ENCODE measurements around the gene DCHS1.

The DCHS1 gene

DNA sequence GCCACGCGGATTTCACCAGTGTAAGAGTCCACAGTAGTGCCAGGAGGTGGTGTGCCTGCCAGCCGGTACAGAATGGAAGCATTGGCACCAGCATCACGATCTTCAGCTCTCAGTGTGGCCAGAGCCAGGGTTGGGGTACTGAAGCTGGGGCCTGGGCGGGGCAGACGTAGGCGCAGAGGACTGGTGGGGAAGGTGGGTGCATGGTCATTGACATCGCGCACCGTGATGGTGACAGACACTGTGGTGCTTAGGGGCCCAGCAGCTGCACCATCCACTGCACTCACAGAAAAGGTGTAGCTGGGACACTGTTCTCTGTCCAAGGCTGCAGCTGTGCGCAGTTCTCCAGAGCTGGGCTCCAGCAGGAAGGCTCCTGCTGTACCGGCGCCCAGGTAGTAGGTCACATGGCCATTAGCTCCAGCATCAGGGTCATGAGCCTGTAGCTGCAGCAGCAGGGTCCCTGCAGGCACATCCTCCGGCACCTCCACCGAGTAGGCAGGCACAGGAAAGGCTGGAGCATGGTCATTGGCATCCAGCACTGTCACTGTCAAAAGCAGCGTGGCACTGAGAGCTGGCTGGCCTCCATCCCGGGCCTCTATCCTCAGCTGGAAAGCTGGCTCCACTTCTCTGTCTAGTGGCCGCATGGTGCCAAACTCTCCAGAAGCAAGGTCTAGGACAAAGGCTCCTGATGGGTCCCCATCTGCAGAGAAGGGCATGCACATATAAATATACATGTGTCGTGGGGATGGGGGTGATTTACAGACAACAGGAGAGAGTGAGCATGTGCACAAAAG is 28.4 kb downstream of the DCHS1 start:
- no peak for DNase-seq (ENCODE audit: low read depth, low spot score)

DNA sequence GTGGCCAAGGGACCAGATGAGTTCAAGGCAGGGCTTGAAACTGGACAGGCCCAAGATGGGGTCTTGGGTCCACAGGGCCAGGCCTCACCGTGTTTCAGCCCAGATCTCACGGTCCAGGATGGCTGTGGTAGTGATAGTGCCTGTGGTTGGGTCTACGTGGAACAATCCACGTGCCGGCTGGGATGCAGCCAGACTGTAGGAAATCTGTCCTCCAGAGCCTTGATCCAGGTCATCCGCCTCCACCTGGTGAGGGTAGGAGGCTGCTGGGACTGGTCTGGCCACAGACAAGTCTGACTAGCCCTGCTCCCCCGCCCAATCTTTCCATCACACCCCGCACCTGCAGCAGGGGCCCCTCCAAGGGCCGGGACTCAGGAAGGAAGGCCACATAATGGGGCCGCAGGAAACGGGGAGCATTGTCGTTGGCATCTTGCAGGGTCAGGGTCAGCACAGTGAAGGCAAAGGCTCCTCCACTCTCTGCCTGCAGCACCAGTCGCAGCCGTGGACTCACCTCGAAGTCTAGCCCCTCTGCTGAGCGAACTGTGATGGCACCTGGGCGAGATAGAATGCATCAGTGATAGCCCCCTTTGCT is 29.7 kb downstream of the DCHS1 start:
- no peak for DNase-seq (ENCODE audit: low read depth, low spot score)

DNA sequence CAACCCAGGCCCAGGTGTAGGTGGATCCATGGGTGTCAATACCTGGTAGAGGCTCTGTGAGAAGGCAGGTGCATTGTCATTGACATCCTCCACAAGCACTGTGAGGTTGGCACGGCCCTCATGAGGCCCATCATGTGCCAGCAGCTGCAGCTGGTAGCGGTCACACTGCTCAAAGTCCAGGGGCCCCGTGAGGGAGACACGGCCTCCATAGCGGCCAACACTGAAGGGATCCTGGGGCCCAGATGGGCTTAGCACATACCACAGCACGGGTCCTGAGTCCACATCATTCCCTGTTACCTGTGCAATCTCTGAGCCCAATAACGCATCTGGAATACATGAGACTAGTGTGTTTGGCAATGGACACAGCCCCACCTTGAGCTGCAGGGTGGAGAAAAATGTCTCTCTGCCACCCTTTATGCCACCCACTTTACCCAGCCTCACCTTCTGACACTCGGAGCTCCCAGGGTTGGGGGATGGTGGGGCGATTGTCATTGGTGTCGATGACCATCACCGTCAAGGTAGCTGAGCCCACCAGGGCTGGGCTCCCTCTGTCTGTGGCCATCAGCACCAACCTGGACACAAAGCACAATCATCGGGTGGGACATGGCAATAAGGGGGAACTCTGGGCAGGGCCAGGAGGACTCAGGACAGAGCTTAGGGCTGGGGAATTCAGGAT is 30.3 kb downstream of the DCHS1 start:
- no peak for DNase-seq (ENCODE audit: low read depth, low spot score)

DNA sequence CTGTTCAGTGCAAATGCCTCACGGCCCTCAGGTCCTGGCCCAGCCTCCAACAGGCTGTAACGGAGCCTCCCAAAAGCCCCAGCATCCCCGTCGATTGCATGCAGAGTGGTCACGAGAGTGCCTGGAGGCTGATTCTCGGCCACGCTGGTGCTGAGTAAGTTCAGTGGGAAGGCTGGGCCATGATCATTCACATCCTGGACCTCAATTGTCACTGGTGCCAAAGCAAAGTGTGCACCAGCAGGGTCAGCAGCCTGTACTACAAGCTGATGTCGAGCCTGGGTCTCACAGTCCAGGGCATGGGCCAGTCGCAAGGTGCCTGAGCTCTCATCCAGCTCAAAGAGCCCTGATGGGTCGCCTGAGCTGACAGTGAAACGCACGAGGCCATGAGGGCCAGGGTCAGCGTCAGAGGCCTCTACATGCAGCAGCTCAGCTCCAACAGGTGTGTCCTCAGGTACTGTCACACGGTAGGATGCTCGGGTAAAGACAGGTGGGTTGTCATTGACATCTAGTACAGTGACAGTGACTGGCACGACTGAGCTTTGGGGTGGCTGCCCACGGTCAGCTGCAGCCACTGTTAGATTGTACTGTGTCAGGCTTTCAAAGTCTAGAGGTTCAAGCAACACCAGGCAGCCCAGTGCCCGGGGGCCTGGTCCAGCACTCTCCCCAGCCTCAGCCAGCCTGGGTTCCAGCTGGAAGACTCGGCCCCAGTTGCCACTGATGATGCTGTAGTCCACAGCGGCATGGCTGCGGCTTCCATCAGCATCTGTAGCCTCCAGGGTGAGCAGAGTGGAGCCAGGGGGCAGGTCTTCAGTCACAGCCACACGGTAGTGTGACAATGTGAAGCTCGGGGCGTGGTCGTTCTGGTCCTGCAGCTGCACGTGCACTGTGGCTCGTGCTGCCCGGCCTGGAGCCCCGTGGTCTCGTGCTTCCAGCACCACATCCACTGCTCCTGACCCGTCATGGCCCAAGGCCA is 31.9 kb downstream of the DCHS1 start:
- no peak for DNase-seq (ENCODE audit: low read depth, low spot score)

DNA sequence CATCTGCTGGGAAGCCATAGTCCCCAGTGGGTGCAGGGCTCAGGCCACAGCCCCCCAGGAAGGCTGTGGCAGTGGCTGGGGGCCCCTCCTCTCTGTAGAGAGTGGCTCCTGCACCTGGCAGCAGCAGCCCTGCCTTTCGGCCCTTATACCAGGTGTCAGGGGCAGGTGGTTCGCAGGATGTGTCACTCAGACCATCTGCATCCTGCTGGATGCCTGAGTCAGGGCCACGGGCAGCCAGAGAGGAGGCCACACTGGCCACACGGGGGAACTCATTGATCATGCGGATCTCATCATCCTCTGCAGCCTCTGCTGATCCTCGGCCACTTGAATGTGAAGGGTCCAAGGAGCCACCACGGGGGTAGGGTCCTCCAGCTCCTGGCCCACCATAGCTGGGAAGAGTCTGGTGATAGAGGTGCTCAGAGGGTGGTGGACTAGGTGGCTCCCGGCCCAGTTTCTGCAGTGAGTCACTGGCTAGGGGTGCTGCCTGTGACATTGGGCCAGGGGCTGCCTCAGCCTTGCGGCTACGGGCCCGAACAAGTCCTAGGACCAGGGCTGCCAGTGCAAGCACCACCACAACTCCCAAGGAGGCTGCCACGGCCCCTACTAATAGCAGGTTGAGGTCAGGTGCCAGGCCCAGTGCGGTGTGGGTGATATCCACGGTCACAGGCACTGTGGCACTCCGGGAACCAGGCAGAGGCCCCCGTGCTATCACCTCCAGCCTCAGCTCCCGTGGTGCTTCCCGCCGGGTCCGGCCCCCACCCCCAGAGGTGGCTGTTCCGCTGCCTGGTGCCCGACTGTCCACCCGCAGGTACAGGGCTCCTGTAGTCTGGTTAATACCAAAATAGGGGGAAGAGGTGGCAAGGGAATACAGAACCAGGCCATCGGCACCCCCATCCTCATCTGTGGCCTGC is 33.1 kb downstream of the DCHS1 start:
- DNase-seq (ENCODE audit: low read depth, low spot score): no peak

DNA sequence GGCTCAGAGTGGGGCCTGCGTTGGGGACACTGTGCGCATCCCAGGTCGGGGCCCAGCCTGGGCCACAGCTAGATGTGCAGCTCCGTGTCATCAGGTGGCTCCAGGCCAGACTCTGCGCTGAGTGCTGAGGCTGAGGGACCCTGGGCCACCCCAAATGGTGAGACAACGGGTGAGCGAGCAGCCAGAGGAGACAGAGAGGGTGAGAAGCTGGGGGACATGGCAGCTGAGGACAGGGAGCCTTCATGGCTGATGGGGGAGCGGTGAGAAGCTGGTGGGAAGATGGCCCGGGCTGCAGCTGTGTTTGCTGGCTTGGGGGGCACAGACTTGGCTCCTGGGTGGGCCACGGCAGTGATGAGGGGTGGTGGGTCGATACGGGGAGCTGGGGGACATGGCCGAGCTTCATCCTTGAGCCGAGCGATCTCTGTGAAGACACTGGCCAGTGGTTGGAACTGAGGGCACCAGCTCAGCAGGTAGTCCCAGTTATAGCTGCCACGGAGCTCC is 33.8 kb downstream of the DCHS1 start:
- DNase-seq (ENCODE audit: low read depth, low spot score): no peak

DNA sequence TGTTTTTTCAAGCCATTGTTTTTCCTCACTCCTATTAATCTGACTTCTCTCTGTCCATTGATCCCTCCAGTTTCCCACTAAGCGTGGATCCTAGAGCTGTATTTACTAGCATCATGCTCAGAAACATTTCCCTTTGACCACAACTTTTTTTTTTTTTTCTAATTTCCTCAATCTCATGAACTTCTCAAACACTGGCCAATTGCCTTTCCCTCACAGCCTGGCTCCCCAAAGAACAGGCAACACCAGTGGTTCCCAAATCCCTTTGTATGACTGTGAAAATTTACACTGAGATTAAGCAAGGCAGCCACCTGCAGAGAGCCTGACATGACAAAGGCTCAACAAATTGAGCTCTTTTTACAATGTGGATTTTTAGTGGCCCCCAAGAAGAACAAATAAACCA is 35.0 kb downstream of the DCHS1 start:
- no peak for DNase-seq (ENCODE audit: low read depth, low spot score)

DNA sequence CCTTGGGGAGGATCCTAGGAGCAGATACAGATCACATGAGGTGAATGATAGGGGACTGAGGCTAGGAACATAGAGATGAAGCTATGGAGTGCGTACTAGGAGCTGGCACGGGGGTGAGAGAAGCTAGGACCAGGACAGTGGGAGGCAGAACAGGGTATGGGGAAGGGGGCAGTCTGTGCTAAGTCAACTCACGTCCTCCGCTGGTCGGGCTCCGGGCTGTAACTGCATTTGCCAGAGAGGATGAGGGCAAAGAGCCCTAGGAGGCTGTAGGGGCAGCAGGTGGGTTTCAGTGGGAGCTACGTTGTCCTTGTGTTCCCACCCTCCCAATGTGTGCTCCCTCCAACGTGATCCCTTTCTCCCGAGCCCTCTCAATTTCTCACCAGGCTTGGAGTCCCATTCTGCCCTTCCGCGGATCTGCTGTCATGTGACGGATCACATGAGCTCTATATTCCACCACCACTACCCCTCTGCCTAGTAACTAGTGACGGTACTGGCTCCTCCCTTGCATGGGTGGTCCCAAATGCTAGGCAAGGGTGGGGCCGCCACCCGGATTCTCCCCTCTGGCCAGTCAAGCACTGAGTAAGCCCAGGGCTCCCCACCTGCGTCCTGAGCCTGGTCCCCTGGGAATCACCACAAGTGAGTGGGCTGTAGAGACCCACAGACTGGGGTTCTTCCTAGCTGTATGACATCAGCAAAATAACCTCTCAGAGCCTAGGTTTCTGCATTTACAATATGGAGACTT is 36.4 kb downstream of the DCHS1 start, which contains the start of gene TPP1:
TPP1 (minus strand) TSS at position 419 of the 742 bp plus-strand sequence; CDS start at position 397, 22 bp downstream.
- DNase-seq (ENCODE audit: low read depth, low spot score): peak; percentile 84

DNA sequence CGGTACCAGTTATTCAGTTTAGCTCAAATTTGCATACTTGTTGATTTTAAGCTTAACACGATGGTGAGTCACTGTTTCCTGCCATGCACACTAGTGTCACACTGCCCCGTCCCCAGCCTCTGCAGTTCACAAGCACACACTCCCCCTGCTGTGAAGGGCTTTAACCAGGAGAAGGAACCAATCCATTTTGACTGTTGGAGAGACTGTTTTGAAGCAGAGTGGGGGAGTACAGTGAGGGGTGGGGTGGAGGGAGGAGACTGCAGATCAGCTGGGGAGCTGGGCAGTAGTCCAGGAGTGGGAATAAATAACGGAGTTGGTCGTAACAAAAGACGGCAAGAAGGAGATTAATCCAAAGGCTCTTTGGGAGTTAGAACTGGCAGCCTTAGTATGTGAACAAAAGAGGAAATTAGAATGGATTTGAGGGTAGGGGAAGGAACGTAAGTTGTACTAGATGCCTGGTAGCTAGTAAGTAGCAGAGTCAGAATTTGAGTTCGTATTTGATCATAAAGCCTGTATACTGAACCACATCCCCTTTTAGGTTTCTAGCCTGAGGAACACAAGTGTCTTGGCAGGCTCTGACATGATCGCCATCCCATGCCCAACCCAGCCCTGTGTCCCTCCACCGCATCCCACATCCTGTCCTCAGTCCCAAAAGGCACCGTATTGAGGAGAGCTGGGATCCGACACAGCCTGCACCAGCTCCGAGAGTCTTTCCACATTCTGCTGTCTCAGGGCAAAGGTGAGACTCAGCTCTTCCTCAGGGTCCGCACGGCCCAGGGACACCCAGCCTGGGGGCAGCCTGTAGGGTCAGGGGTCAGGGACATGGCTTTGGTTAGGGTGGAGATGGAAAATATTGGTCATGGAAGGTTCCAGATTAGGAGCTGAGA is 37.2 kb downstream of the DCHS1 start:
- DNase-seq (ENCODE audit: low read depth, low spot score): peak; percentile 48

DNA sequence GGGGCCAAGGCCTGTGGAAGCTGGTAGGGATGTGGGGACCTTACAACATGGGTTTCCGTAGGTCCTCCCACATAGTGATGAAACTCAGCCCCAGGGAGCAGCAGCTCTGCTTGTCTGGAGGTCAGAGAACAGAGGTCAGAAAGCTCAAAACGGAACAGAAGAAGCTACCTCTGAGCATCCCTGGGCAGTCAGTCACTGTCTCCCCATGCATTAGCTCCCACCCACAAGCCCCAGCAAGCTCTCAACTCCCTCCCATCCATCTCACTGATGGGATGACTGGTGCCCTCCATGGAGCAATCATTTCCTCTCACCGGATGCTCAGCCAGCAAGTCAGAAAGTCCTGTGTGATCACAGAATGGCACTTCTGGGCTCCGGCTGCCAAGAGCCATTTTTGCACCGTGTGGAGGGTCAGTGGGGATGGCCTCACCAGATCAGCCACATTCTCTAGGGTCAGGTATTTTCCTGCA is 38.3 kb downstream of the DCHS1 start:
- no peak for DNase-seq (ENCODE audit: low read depth, low spot score)

DNA sequence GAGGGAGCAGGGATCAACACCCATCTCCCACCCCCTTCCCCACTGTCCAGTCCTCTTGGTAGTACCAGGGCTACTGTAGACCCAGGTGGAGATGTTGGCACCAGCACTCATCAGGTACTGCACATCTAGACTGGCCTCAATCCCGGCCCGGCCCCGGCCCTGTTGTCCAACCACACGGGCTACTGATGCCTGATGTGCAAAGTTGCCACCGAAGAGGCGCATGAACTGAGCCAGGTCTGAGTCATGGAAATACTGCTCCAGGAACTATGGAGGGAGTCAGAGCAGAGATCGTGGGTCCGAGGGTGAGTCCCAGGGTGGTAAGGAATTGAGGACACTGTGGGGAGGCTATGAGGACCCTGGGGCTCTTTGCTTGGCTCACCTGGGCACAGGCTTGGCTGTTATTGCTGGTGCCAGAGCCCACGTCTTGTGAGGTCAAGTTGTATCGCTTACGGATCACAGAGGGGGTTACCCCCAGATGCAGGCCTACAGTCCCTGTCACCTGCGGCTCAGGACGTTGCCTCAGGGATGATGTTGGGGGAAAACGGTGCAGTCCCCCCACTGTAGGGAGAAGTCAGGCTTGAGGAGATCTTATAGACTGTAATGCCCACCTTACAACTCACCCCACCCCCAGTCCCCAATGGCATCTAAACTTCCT is 38.9 kb downstream of the DCHS1 start:
- DNase-seq (ENCODE audit: low read depth, low spot score): no peak

DNA sequence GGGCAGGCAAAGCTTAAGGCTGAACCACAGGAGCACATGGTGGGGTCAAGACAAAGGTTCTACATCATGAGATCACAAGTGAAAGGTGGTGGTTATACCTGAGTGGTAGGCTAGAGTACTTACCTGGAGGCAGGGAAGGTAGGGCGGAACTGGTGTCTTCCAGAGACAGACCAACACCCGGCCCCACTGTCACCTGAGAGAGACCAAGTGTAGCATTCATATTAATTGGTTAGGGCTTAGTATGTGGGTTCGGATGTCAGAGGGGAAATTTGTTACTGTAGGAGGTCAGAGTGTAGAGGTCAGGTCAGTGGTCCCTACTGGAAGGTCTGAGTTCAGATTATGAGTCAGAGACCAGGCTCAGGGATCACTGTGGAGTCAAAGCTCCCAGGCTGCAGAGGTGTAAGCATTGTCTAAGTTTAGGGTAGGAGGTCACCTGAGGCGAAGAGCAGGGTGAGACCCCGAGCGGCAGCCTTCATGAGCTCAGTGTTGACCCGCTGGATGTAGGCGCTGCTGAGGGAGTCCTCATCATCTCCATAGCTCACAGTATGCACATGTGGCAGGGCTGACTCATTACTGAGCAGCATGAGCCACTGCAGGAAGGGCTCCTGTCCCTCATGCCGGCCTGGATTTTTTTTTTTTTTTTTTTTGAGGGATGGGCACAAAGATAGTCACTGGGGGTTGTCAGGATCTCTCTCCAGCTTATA is 39.6 kb downstream of the DCHS1 start:
- no peak for DNase-seq (ENCODE audit: low read depth, low spot score)

DNA sequence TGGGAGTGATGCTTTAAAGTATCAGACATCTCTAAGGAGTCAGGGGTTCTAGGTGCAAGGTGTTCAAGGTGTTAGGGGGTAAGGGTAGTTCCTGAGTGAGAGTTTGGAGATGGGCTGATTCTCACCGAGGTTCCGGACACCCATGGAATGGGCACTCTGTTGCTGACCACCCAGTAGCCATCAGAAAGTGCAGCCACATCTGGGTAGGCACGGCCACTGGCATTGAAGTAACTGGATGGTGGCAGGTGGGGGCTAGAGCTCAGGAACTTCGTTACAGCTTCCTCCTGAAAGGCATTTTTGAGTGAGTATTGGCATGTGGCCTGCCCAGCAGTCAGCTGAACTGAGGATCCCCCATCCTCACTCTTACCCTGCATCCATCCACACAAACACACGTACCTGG is 40.6 kb downstream of the DCHS1 start:
- no peak for DNase-seq (ENCODE audit: low read depth, low spot score)

DNA sequence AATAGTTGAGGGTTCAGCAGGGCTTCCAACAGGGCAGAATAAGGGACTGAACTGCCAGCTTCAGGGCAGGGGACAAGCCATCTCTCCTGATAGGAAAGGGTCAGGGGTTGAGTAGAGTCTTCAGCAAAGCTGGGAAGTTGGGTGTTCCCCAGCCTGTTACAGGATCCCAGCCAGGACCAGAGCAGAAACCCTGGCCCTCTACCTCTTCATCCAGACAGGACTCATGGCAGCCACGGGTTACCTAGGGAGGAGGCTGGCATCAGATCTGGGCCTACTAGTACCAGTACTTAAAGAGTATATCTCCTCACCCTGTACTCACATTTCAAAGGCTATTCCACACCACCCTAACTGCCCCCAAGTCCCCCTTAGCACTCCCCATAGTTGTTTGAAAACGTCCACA is 41.2 kb downstream of the DCHS1 start:
- DNase-seq (ENCODE audit: low read depth, low spot score): no peak

DNA sequence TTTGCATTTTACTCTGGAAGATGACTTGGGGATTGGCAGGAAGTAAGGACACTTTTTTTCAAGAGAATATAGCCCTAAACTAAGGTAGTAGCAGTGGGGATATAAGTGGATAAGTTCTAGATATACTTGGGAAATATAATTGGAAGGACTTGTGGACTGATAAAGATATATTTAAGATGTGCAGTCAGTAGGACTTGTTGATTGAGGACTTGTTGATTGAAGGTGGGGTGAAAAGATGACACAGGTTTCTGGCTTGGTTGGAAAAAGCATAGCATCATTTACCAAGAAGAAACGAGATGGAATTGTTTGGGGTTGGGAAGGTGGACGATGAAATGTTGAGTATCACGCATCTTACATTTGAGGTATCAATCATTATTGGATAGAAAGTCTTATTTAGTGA is 42.1 kb downstream of the DCHS1 start:
- no peak for DNase-seq (ENCODE audit: low read depth, low spot score)

DNA sequence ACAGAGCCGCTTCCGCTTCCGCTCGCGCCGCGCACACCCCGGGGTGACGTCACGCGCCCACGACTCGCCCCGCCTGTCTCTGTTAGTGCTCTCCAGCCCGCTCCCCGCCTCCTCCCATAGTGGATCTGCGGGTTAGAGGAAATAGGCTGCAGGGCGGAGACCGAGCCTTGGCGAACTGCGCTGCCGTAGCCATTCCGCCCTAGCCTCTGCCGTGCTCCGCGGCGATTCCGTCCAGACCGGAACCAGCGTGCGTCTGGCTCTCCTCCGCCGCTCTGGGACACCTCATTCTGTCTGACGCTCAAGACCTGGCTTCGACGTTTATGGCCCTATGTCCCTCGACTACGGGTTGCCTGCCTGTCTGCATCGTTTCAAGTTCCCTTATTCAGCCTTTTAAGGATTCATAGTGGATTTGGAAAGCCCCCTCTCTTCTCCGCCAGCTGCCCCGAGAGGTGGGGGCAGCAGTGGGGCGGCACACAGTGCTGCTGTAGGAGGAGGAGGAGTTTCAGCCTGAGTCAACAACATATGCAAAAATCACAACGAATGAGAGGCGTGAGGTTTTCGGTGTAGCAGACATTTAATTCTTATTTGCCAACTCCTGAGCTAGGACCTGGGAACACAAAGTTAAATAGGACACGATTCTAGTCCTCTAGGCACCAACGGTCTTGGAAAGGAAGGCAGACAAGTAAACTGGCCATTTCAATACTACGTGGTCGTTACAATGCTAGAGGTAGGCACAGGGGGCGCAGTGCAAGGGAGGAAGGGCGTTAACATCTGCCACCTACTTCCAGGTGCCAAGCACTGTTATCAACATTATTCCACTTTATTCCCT is 43.2 kb downstream of the DCHS1 start, which contains the start of gene TAF10:
TAF10 (minus strand) TSS at position 4 of the 829 bp plus-strand sequence. CDS start 27 bp downstream, outside the sequence.
- peak; percentile 84 for DNase-seq (ENCODE audit: low read depth, low spot score)

DNA sequence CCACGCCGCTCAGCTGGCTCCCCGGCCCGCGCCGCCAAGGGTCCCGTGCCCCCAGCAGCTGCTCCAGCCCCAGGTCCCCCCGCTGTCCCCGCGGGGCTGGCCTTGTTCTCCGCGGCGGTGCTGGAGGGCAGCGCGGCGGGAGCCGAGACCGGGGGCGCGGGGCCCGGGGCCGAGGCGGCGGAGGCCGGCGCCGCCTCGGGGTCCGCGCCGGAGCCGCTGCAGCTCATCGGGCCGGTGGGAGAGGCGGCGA is 43.7 kb downstream of the DCHS1 start:
- DNase-seq (ENCODE audit: low read depth, low spot score): no peak

Measured in activated CD4-positive, CD25-positive, alpha-beta regulatory T cell treated with anti-CD3 and anti-CD28 coated beads, Interleukin-2, amount 50 U/mL, for 16 hours (primary cell).